ENCODE data around the gene ENDOG. TPM values are rescaled to one million over a fixed set of nuclear protein-coding genes. Genes with fewer than 3 reads are reported as not detected.

Gene ENDOG
- total RNA-seq, 1 experiment from 2014 or later: 25.8 TPM

- TF ChIP-seq SMAD4 (CRISPR knock-in tag; IDR thresholded peaks at IDR 0.05) (peak; percentile 79; the same call in 1 of the 2 replicates), E2F5 (CRISPR knock-in tag; IDR thresholded peaks at IDR 0.05) (peak; percentile 92), NR2C2 (CRISPR knock-in tag; IDR thresholded peaks at IDR 0.05) (no peak), NR3C1 (CRISPR knock-in tag; conservative IDR thresholded peaks at IDR 0.05; ENCODE audit: low read depth) (no peak), SMAD3 (CRISPR knock-in tag; IDR thresholded peaks at IDR 0.05; ENCODE audit: borderline replicate concordance) (peak; percentile 78; the same call in 1 of the 2 replicates), CREM (CRISPR knock-in tag; IDR thresholded peaks at IDR 0.05) (peak; percentile 90), IRF1 (CRISPR knock-in tag; IDR thresholded peaks at IDR 0.05) (peak; percentile 85; the same call in 1 of the 2 replicates), MXD4 (CRISPR knock-in tag; IDR thresholded peaks at IDR 0.05; ENCODE audit: borderline replicate concordance) (no peak), ZNF138 (CRISPR knock-in tag; conservative IDR thresholded peaks at IDR 0.05) (no peak), SP1 (CRISPR knock-in tag; conservative IDR thresholded peaks at IDR 0.05) (peak; percentile 99), NFATC4 (CRISPR knock-in tag; IDR thresholded peaks at IDR 0.05) (no peak), ERG (CRISPR knock-in tag; IDR thresholded peaks at IDR 0.05) (no peak), CBFB (CRISPR knock-in tag; IDR thresholded peaks at IDR 0.05; ENCODE audit: low read depth) (no peak), CREB1 (CRISPR knock-in tag; IDR thresholded peaks at IDR 0.05) (peak; percentile 75; the same call in 1 of the 2 replicates), AFF4 (CRISPR knock-in tag; IDR thresholded peaks at IDR 0.05; ENCODE audit: borderline replicate concordance) (no peak), ZNF512 (CRISPR knock-in tag; IDR thresholded peaks at IDR 0.05; ENCODE audit: borderline replicate concordance) (no peak), FOXP4 (CRISPR knock-in tag; IDR thresholded peaks at IDR 0.05) (peak; percentile 98), FOXP1 (CRISPR knock-in tag; IDR thresholded peaks at IDR 0.05; ENCODE audit: borderline replicate concordance) (peak; percentile 97), MAX (CRISPR knock-in tag; IDR thresholded peaks at IDR 0.05) (peak; percentile 96), OVOL2 (CRISPR knock-in tag; IDR thresholded peaks at IDR 0.05; ENCODE audit: borderline replicate concordance) (no peak), PRDM15 (CRISPR knock-in tag; IDR thresholded peaks at IDR 0.05) (peak; percentile 61), ZNF232 (CRISPR knock-in tag; IDR thresholded peaks at IDR 0.05) (peak; percentile 97), ELF4 (CRISPR knock-in tag; IDR thresholded peaks at IDR 0.05; ENCODE audit: low read depth) (peak; percentile 90; the same call in 1 of the 2 replicates), IRF2 (CRISPR knock-in tag; IDR thresholded peaks at IDR 0.05; ENCODE audit: borderline replicate concordance, low read depth) (no peak)
These were observed 31.4 kb upstream of the ENDOG start, which contains the start of gene TBC1D13 (continued) for GRCh38 chr9:128786681-128787601.

All from WTC11 (cell line).